AG04449 (cell line): Measurements from ENCODE around the gene ADAMTSL2.

ENCODE experiments used
- CTCF ChIA-PET: fragments of 350-600 bp; formaldehyde crosslinking; extraction: SDS; loops from one replicate; lab custom pipeline; 2021; ENCODE audit warnings: antibody characterized with exemption; lab: Yijun Ruan, JAX
- POLR2A ChIA-PET: fragments of 400-600, 350-600 bp; formaldehyde crosslinking; extraction: SDS; loops from one replicate; lab custom pipeline; 2020; ENCODE audit warnings: antibody characterized with exemption, inconsistent platforms; lab: Yijun Ruan, JAX
- DNase-seq: peaks from one replicate; pipeline ENCODE4 v3.0.0-alpha.2; 2010; ENCODE audit warnings: low read depth, low spot score
- H3K4me3 ChIP-seq: 2 replicates; pipeline ENCODE4 v1.5.1; 2011; ENCODE audit warnings: low read depth, mild to moderate bottlenecking, control low read depth, low read length
- TF ChIP-seq, protein P1 (sequence below): IDR thresholded peaks from one replicate; pipeline ENCODE4 v1.5.1; 2011; ENCODE audit warnings: mild to moderate bottlenecking, moderate library complexity, low read length, control low read depth, inconsistent platforms; ENCODE audit not compliant: insufficient read depth; ENCODE audit errors: missing control alignments

Gene ADAMTSL2

DNA sequence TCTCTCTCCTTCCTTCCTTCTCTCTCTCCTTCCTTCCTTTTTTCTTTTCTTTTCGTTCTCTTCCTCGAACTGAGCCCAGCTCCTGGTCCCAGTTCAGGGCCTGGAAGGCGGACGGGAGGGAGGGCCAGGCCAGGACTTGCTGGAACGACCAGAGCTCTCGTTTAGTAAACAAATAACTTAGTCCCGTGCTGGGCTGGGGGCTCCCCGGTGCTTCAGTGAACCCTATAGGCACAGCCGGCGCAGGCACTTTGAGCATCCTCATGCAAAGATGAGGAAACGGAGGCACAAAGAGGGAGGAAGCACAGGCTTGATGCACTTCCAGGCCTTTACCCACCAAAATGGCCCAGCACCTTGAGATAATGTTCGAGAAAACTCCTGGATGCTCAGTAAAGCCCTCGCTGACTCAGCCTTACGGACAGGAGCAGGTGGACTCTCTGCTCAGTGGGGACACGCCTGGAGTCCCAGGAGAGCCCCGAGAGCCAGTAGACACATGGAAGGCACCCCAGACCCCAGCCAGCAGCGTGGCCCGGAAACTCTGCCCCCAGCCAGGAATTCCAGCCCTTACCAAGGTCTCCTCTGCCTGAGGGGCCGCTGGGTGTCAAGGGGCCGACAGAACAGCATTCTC, 55.8 kb downstream of the ADAMTSL2 start:
- H3K4me3 ChIP-seq: no peak overlapping the region
- ChIA-PET CTCF (no interaction called here), POLR2A (no interaction called here)
- DNase-seq: no peak
- TF ChIP-seq, protein P1, sequence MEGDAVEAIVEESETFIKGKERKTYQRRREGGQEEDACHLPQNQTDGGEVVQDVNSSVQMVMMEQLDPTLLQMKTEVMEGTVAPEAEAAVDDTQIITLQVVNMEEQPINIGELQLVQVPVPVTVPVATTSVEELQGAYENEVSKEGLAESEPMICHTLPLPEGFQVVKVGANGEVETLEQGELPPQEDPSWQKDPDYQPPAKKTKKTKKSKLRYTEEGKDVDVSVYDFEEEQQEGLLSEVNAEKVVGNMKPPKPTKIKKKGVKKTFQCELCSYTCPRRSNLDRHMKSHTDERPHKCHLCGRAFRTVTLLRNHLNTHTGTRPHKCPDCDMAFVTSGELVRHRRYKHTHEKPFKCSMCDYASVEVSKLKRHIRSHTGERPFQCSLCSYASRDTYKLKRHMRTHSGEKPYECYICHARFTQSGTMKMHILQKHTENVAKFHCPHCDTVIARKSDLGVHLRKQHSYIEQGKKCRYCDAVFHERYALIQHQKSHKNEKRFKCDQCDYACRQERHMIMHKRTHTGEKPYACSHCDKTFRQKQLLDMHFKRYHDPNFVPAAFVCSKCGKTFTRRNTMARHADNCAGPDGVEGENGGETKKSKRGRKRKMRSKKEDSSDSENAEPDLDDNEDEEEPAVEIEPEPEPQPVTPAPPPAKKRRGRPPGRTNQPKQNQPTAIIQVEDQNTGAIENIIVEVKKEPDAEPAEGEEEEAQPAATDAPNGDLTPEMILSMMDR: no peak

DNA sequence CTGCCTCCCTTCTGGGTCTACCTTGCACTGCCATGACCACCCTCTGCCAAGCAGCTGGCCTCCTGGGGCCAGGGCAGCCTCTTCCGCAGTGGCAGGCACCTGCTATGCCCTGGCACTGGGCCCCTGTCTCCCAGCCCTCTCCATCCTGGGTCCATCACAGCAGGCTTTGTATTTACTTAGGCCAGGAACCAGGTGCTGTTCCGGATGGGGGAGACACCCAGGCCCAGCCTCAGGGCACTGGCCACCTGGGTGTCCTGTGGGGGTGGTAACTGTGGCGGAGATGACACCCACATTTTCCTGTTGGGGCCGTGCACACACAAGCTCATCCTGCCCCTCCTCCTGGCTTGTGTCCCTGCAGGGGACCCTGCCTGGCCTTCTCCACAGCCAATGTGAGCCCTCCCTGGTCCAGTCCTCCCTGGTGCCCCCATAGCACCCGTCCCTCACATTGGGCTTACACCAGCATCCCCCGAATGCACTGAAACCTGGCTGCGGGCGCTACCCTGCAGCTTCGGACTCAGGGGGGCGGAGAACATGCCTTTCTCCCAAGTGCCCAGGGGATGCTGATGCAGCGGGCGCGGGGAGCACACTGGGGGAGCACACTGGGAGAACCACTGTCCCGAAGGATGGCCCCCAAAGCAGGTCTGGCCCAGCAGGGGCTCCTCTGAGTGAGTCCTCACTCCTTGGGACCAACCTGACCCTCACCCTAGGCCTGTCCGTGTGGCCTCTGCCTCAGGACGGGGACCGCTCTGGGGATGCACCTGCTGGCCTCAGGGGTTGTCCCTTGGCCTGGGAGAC, 56.8 kb downstream of the ADAMTSL2 start:
- DNase-seq: no peak
- ChIA-PET POLR2A (no interaction called here), CTCF (no interaction called here)

DNA sequence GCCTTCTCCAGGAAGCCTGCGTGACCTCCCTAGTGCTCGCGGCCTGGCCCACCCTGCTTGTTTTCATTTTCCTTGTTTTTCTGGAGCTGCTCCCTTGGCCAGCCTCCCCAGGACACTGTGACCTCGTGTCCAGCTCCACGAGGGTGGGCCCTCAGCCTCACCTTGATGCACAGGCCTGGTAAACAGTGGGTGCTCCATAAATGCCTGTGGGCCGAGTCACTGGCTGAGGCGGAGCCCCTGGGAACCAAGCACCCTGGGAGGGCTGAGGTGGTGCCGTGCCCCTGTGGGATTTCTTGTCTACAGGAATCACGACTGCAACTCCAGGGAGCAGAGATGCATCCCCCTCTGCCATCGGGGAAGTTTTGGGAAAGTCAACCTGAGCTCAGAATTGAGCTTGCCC, 57.5 kb downstream of the ADAMTSL2 start:
- no peak for DNase-seq
- CTCF ChIA-PET: no interaction called here
- POLR2A ChIA-PET: no interaction called here
- H3K4me3 ChIP-seq: no peak overlapping the region
- TF ChIP-seq, protein P1: no peak

More for the DNA sequence above, 56.8 kb downstream of the ADAMTSL2 start:
- TF ChIP-seq, protein P1: no peak
- H3K4me3 ChIP-seq: no peak overlapping the region

DNA sequence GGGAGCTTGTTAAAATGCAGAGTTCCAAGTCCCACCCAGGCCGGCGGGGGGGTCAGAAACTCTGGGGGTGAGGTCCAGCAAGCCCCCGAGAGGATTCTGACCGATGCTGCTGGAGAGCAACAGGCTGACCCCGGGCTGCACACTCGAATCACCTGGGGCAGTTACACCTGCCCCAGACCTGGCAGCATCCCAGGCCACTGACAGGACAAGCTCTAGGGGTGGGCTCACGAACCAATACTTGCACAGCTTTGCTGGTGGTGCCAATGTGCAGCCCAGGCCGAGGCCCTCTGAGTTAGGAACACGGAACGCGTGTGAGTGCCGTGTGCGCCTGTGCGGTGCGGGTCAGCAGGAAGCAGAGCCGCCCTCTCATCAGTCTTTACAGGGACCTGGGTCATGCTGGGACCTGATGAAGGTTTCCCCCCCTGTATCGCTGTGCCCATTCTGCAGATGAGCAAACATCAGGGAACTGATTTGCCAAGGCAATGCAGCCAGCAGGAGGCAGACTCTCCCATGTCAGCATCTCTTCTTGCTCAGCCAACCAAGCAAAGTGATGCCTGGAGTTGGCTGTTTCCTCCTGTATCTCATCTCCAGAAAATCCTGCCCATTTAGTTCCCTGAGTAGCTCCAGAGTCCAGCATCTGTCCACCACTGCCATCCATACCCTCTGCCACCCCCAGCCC, 58.4 kb downstream of the ADAMTSL2 start:
- CTCF ChIA-PET: no interaction called here

DNA sequence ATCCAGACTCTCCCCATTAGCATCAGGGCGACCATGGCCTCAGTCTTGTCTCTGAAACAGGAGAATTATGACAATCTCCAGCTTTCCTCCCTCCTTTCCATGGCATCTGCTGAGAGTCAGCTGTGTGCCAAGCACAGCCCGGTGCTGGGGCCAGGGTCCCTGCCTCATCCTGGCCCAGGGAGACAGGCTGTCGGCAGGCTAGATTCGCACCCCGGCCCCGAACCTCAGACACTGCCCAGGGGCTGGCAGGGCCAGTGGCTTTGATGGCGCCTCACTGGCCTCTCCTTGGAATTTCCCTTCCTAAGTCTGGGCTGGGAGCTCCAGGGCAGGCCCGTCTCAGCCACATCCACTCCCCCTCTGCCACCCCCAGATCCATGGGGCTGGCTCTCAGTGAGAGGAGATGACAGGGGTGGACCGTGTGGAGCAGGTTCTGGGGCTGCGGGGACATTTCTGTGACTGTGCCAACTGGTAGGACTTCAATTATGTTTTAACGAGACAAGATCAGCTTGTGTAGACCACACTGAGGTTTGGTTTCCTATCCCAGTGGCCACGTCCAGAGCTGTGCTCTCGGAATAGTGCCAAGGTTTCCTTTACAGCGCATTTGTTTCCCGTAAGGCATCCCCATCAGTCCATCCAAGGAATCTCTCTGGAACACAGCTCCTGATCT, 59.2 kb downstream of the ADAMTSL2 start:
- ChIA-PET POLR2A (no interaction called here), CTCF (no interaction called here)
- TF ChIP-seq, protein P1: no peak
- no peak for DNase-seq
- H3K4me3 ChIP-seq: no peak overlapping the region

More for the DNA sequence above, 58.4 kb downstream of the ADAMTSL2 start:
- DNase-seq: no peak
- TF ChIP-seq, protein P1: no peak
- POLR2A ChIA-PET: no interaction called here
- H3K4me3 ChIP-seq: no peak overlapping the region

DNA sequence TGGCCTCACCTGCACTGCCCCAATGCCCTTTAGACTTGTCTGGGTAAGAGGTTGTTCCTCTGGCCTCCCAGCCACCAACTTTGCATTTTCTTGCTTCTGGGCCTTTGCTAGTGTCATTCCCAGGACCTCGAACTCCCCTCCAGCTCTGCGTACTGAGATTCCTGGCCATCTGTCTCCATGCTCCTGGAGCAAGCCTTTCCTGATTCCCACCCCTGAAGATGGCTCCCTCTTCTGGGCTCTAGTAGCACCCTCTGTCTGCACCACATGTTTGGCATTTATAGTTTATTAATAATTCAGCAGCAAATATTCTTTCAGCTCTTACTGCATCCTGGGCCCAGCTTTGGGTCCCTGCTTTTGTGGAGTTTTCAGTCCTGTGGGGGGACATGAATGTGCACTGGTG, 59.8 kb downstream of the ADAMTSL2 start:
- no peak overlapping the region for H3K4me3 ChIP-seq
- DNase-seq: no peak
- CTCF ChIA-PET: interaction anchor here (0.7 kb wide), 1 partner anchor 400 kb away, joined by 3 read pairs; no protein-coding TSS in a partner anchor
- TF ChIP-seq, protein P1: no peak
- POLR2A ChIA-PET: no interaction called here
